Loucy (cell line): ENCODE measurements around the gene KIFC1.
"Not testable (repeated sequence)": the region's sequence is repeated elsewhere in the genome, so short reads cannot be mapped to it uniquely, and the experiment has no call there.

Source experiments
- EZH2phosphoT487 ChIP-seq: fragments of 200-600 bp; IDR thresholded peaks from 2 replicates; pipeline ENCODE4 v1.6.1; 2018; ENCODE audit warnings: antibody characterized with exemption, mild to moderate bottlenecking, moderate library complexity, borderline replicate concordance
- TF ChIP-seq, protein P1 (sequence below): fragments of 200-600 bp; sonication (generic); conservative IDR thresholded peaks from 2 replicates; pipeline ENCODE4 v1.5.1; 2014; ENCODE audit warnings: mild to moderate bottlenecking, antibody characterized with exemption, low read length

DNA sequence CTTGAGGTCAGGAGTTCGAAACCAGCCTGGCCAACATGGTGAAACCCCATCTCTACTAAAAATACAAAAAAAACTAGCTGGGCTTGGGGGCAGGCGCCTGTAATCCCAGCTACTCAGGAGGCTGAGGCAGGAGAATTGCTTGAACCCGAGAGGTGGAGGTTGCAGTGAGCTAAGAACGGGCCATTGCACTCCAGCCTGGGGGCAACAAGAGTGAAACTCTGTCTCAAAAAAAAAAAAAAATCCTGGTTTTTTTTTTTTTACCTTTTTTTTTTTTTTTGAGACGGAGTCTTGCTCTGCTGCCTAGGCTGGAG is 24.0 kb upstream of the KIFC1 start:
- TF ChIP-seq, protein P1, sequence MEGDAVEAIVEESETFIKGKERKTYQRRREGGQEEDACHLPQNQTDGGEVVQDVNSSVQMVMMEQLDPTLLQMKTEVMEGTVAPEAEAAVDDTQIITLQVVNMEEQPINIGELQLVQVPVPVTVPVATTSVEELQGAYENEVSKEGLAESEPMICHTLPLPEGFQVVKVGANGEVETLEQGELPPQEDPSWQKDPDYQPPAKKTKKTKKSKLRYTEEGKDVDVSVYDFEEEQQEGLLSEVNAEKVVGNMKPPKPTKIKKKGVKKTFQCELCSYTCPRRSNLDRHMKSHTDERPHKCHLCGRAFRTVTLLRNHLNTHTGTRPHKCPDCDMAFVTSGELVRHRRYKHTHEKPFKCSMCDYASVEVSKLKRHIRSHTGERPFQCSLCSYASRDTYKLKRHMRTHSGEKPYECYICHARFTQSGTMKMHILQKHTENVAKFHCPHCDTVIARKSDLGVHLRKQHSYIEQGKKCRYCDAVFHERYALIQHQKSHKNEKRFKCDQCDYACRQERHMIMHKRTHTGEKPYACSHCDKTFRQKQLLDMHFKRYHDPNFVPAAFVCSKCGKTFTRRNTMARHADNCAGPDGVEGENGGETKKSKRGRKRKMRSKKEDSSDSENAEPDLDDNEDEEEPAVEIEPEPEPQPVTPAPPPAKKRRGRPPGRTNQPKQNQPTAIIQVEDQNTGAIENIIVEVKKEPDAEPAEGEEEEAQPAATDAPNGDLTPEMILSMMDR = not testable (repeated sequence)
- not testable (repeated sequence) for TF ChIP-seq EZH2phosphoT487
